Stimulated activated CD8-positive, alpha-beta memory T cell treated with anti-CD3 and anti-CD28 coated beads, Interleukin-12 subunit alpha, Interleukin-12 subunit beta, amount 100 ng/mL, for 24 hours (primary cell): ENCODE data around the gene EEIG1.

Experiments used
- DNase-seq: peaks from one replicate; pipeline ENCODE4 v3.0.0-alpha.2; 2020; ENCODE audit errors: extremely low read depth

The EEIG1 gene

DNA sequence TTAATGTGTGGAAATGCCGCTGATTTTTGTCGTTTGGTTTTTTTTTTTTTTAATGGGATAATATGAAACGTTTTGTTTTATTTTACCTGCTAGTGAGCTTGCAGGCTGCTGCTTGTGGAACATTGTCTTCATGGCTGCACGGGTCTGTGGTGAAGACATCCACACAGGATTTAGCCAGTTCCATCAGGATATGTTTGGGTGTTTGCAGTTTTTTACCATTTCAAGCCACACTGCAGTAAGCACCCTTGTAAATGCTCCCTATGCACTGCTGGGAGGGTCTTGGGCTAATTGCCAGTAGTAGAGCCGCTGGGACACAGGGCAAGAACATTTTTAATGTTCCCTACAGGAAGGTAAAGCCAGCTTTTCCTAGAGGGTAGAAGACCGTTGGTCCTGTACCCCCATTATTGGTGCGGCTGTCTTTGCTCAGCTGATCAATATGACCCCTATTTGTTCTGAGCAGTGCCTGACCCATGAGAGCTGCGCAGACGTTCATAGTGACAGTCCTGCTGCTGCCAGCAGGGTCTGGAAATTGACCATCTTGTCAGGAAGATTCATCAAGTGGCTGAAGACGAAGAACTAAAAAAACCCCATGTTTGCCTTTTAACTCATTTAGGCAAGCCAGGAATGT is 20.5 kb upstream of the EEIG1 start:
- no peak for DNase-seq

DNA sequence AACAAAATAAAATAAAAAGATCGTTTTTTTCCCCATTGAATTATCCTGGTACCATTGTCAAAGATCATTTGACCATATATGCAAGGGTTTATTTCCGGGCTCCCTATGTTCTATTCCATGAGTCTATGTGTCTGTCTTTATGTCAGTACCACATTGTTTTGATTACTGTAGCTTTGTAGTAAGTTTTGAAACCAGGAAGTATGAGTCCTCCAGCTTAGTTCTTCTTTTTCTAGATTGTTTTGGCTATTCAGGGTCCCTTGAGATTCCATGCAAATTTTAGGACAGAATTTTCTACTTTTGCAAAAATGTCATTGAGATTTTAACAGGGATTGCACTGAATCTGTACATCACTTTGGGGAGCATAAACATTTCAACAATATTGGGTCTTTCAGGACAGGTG is 18.7 kb upstream of the EEIG1 start:
- DNase-seq: no peak

DNA sequence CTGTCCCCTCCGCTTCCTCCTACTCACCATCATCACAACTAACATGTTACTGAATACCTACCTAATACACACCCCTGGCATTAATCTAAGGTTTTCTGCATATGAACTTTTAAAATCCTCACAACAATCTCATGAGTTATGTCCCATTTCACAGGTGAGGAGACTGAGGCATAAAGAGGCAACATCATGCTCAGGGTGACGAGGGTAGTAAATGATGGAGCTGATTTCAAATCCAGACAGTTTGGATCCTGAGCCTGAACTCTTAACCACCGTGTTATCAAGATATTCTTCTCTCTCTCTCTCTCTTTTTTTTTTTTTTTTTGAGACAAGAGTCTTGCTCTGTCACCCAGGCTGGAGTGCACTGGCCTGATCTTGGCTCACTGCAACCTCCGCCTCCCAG is 12.9 kb upstream of the EEIG1 start:
- DNase-seq: no peak

DNA sequence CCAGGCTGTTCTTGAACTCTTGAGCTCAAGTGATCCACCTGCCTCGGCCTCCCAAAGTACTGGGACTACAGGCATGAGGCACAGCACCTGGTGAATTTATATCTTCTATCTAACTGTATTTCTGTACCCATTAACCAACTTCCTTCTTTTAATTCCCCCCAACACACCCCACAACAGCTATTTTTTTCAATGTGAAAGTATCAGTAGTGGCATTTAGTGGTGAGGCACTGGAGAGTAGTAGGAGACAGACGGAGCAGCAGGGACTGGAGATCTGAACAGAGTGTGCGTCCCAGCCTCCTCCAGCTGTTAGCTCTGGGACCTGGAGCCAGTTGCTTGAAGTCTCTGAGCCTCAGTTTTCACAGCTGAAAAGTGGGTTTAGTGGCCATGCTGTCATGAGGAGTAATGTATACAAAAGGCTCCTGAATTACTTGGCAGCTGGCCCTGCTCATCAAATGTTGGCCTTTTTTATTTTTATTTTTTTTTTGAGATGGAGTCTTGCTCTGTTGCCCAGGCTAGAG is 11.0 kb upstream of the EEIG1 start:
- no peak for DNase-seq

DNA sequence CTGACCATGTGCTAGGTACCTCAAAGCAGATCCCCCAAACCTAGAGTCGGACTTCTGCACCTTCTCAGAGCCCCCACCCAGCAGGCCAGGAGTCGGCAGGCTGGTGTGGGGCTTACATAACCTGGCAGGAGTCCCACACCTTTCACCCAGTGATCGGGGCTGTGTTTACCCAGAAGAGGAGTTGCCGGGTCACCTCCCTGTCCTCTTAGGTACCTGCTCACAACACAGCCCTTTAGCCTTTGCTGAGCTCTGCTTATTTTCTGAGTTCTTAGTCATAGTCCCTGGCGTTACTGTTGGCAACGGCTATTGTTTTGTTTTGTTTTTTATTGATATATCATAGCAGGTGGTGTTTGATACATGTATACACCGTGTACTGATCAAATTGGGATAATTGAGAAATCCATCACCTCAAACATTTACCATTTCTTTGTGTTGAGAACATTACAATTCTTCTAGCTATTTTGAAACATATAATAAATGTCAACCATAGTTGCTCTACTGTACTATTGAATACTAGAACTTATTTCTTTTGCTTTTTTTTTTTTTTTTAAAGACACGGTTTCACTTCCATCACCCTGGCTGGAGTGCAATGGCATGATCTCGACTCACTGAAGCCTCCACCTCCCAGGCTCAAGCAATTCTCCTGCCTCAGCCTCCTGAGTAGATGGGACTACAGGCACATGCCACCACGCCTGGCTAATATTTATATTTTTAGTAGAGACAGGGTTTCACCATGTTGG is 10.4 kb upstream of the EEIG1 start:
- DNase-seq: no peak

DNA sequence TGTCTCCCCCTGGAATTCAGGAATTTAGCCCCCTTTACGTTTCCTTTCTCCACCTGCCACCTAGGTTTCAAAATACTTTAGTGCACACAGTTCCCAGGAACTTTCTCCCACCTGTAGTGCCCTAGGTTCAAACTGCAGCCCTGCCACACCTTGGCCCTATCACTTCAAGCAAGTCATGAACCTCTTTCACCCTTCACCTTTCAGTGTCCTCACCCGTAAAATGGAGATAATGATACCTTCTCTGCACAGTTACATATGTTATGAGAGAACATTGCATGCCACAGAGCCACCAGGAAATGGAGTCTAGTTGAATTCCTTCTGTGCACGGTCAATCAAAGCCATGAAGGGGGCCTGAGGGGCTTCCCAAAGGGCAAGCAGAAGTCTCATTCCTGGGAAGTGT is 9.8 kb upstream of the EEIG1 start:
- DNase-seq: no peak

DNA sequence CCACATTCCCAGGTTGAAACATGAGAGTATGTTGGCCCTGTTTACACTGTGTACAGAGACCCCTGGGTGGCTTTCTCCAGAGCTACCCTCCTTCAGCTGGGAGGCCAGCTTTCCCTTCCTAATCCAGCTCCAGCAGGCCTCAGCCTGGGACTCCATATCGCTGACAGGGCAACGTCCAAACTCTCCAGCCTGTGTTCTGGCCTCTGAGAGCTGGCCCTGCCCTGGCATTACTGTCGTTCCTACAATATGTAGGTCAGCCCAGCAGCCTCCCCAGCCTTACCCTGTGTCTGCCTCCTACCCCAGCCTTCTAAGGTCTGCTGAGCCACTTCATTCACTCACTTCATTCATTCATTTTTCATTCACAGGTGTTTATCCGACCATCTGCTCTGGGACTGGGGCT is 8.3 kb upstream of the EEIG1 start:
- DNase-seq: no peak

DNA sequence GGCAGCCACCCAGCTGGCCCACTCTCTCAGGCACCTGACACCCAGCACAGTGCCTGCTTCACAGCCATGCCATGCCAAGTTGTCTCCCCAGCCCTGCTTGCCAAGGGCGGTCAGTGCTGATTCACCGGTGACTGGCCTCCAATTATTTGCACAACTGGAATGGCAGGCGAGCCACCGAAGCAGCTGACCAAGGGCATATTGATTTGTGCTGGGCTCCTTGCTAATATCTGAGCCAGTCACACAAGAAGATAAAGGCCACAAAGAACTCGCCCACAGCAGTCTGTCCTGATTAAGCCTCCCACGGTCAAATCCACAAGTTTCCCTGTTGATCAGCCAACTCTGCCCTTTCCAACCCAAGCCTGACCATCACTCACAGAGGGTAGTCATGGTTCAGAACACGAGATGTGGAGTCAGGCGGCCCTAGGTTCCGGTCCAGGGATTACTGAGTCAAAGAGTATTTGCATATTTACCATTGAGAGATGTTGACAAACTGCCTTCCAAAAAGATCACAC is 6.4 kb upstream of the EEIG1 start:
- DNase-seq: no peak

DNA sequence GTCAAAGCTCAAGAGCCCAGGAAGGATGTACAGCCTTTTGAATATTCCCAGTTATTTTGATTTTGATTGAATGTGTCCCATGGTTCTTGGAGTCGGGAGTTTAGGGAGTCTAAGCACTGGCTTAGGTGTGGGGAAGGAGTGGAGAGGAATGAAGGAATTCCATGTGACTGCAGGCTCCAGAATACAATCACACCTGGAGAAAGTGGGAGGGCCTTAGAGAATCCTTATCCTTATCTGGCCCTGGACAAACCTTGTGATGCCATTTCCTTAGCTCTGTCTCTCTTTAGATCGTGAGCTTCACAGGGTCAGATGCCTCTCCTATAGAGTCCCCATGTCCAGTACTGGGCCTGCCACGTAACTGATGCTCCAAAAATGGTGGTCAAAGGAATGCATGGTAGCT is 4.2 kb upstream of the EEIG1 start:
- DNase-seq: no peak

DNA sequence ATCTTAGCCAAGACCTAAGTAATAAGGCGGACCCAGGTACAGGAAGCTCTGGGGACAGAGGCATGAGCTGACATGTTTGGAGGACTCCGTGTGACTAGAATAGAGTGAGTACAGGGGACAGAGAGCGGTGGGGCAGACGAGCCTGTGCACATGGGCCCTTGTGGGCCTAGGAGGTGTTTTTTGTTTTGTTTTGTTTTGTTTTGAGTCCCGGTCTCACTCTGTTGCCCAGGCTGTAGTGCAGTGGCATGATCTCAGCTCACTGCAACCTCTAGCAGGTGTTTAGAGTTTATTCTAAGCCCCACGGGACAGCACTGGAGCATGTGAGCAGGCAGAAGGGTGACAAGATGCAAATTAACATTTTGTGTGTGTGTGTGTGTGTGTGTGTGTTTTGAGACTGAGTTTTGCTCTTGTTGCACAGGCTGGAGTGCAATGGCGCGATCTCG is 3.1 kb upstream of the EEIG1 start:
- no peak for DNase-seq

DNA sequence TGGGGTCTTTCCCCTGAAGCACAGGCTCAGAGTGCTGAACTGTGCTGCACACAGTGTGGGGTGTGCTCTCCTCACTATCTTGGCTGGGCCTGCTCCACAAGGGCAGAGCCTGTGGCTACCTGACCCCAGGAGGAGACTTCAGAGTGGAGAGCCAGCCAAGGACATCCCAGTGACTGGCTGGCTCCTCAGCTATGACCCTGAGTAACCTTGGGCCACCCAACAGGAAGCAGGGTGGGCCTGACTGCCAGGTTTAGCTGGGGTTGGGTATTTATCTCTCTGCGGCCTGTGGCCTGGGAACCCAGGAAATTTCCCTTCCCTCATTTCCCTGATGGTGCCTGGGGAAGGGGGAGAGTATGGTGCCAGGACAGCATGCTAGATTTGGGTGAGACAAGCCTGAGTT is 2.1 kb upstream of the EEIG1 start:
- DNase-seq: no peak

DNA sequence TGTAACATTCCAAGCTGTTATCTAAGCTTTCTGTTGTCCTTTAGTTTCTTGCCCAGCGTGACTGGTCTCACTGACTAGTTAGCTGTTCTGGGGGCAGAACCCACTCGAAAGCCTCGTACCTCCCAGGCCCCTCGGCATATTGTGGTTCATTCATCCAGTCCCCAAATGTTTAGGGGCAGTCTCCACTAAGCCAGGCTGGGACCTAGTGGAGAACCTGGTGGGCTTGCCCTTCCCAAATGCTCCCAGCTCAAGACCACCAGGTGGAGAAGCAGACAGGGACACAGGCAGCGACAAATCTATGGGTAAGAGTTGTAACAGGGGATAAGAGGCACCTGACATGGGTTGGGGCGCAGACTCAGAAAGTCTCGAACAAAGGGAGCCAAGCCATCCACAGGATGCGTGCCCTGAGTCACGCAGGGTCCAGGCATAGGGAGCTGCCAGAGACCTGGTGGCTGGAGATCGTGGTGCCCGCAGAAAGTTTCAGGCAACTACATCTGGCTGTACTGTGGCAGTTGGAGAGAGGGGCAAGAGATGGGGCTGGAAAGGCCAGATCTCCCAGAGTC is 851 bp upstream of the EEIG1 start:
- no peak for DNase-seq

DNA sequence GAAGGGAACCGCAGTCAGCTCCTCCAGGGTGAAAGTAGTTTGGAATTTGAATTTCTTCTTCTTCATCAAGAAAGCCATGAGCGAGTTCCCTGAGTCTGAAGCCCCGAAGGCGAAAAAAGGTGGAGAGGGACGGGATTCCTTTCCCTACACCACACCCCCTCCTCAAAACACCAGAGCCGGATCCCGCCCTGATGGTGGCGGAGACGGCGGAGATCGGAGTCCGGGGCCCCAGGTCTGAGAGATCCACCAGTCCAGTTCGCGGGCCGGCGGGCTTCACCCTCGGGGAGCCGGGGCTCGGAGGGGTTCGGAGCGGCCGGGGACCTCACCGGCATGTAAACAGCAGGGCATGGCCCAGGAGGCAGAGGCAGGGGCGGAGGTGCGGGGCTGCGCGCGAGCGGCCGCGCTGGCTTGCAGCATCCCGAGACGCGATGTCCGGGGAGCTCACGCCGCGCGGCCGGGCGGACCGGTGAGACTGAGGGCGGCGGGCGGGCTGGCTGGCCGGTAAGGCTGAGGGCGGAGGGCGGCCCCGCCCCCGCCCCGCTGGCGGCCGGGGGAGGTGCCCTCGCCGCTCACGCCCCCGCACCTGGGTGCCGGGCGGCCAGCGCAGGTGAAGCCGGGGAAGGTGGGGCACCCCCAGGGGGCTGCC is 606 bp downstream of the EEIG1 start:
- DNase-seq: no peak

DNA sequence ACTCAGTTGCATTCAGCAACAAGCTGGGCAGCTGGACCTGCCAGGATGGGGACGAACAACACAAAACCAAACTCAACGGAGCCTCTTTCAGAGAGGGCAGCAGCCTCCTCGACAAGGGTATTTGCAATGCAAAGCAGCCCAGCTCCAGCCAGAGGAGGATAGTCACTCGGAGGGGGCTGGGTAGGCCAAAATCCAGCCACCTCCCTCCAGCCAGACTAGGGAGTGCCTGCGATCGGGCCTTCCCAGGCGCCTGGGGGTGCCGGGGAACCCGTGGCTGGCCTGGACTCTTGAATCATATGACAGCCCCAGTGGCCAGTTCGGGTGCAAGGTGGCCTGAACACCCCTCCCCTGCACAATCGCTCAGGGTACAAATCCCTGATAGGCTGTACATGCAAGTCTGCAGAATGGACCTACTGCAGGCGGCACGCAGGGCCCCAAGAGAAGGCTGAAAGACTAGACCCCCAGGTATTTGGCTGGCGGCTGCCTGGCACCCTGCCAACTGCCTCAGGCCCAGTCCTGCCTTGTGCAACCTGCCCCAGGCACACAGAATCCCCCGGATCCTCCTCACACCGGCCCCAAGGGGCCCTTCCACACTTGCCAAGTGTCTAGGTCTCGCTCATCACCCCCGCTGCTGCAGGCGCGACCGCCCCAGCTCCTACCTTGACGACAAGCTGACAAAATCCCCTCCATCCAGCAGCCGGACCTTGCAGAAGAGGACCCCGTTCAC is 1.3 kb downstream of the EEIG1 start:
- no peak for DNase-seq

DNA sequence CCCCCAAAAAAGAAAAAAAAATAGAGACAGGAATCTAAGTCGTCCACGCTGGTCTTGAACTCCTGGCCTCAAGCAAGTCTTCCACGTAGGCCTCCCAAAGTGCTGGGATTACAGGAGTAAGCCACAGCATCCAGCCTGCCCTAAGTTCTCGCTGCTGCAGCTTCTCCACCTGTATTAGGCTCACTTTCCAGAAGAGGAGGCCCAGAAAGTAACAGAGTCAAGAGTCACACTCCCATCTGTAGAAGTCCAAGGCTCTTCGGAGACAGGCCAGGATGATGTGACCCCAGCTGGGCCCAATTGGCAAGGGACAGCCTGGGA is 1.8 kb downstream of the EEIG1 start:
- no peak for DNase-seq

DNA sequence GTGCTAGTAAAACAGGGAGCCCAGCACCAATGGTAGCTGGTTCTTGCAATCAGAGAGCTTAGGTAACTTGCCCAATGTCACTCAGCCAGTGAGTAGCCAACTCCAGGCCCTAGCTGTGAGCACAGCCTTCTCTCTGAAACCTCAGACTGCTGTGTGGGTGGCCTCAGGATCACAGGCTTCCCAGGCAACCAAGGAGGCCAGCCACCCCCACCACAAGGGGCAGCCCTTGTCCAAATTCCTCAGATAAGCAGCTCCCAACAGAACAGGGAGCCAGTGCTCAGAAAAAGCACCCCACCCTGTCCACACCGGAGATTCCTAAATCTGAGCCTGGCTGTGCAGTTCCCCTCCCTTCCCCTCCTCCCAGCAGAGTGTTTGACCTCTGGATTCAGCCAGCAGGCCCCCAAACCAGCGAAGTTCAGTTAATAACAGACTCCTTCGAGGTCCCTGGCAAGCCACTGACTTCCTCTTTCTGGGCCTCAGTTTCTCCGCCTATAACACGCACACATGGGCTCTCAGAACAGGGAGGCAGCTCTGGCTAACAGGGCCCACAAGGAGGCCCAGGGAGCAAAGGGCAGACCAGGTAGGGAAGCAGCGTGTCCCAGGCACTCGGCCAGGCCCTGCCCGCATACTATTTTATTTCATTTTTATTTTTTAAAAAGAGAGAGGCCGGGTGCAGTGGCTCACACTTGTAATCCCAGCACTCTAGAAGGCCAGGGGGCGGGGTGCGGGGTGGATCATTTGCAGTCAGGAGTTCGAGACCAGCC is 2.7 kb downstream of the EEIG1 start:
- DNase-seq: no peak

DNA sequence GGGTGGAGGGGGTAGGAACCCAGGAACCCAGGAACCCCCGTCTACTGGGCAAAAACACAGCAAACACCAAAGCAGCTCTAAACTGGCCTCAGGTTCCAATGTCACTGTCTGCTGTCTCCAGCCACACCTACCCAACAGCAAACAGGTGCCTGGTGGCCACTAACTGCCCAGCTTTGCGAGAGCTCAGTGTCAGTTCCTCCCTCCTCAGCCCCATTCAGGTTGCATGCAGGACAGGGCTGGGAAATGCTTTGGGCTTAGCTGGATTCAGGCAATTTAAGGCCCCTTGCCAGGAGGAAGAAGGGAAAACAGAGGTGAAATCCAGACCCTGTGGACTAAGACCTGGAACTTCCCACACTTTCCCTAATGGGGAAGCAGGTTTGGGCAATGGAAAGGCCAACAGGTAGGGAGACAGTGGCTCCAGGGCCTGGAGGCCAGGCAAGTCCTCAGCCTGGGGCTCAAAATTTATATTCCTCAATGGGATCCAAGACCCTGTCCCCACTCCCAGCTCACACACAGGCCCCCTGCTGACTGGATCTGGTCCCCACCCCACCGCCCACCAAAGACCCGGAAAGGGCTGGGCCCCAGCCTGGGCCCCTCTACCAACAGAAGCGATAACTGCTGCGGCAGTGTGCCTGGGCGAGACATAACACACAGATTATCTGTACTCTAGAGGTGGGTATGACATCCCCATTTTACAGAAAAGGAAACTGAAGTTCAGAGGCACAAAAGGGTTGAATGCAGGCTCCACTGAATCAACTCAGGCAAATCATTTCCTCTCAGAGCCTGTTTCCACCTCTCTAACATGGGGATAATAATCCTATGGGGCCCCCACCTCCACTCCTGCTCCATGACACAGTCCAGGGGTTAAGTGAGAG is 3.5 kb downstream of the EEIG1 start:
- no peak for DNase-seq

DNA sequence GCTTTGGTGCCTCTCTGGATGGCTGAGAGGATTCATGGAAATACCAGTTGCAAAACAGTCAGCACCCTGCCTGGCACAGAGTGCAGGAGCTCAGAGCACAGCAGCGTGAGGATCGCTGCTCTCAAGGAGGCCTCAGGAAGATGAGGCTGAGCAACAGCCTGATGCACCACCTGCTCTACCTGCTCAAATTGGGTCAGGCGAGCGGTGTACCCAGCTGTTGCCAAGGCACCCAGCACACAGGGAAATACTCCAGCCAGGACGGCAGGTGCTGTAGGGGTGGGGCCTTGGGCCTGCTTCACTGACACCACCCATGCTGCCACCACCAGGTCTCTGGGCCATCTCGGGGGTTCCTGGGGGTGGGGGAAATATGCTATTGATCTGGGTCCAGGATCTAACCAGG is 4.3 kb downstream of the EEIG1 start:
- no peak for DNase-seq

DNA sequence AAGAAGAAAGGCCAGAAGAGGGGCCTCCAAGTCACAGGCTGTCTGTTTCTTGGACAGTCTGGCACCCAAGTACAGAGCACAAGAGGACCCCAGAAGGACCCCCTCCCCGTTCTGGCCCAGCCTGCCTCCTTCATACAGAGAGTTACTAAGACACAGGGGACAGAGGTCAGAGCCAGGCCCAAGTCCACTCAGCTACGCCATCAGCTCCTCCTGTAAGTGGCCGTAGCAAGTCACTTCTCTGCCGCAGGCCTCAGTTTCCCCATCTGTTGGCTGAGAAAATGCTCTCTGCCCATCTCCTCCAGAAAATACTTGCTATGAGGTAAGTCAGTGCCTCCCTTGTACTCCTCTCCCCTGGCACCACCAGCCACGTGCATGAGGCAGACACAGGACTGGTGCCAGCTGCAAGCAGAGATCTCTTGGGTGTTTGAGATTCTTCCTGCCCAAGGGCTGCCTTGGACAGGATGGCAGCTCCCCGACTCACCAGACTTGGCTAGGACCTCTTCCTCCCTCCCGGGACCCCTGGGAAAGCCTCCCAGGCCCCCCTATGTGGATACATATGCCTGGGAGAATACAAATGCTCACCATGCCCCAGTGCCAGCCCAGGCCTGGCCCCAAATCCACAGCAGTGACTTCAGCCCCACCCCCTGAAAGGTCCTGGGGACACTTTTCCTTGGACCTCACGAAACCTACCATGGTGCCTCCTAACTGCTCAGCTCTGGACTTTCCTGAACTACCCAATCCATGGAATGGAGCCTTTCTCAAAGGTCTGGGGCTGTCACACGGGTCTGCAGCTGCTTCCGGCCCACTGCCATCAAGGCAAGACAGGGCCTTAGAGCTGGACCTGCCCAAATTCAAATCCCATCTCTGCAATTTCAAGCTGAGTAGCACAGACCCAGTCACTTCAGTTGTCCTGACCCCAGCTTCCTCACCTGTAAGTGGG is 5.1 kb downstream of the EEIG1 start:
- DNase-seq: no peak
